ENCODE results near the gene KRT26. TPM values are rescaled to one million over a fixed set of nuclear protein-coding genes. Genes with fewer than 3 reads are reported as not detected.

The KRT26 gene
- total RNA-seq, 4 donors from 2014 or later, result not detected

GRCh38 chr17:40803617-40804082 is 31.6 kb upstream of the KRT26 start:
- H3K4me1 ChIP-seq, result peaks cover 0 to 6% (median 0%) of the 10 kb centered on the region in 3 donors
- no peaks in the 10 kb centered on the region for H3K9me3 ChIP-seq
- TF ChIP-seq POLR2AphosphoS5 (IDR thresholded peaks at IDR 0.05) (no peak), CTCF (IDR thresholded peaks at IDR 0.05) (peak; percentile 42 to 87 (median 70))
- 10 to 14% methylated on average over 13 of the region's 13 CpGs for WGBS, 2 donors (ENCODE audit: low coverage in 1 of 2)
- H3K4me3 ChIP-seq, result no peak overlapping the region
- H3K36me3 ChIP-seq, result no peaks in the 10 kb centered on the region
- peaks cover 71% of the 10 kb centered on the region for H3K27me3 ChIP-seq
- no peak for ATAC-seq
- H3K27ac ChIP-seq, result no peak overlapping the region

- Histone ChIP-seq H3K27me3 (peaks cover 71% of the 10 kb centered on the region), H3K36me3 (no peaks in the 10 kb centered on the region), H3K9me3 (no peaks in the 10 kb centered on the region), H3K27ac (no peak overlapping the region), H3K4me3 (no peak overlapping the region), H3K4me1 (peaks cover 0 to 6% (median 0%) of the 10 kb centered on the region in 3 donors)
- no peak for ATAC-seq
- 75 to 83% methylated on average over 2 of the region's 2 CpGs for WGBS, 2 donors (ENCODE audit: low coverage in 1 of 2)
- TF ChIP-seq POLR2A (IDR thresholded peaks at IDR 0.05) (no peak), CTCF (IDR thresholded peaks at IDR 0.05) (no peak), EP300 (IDR thresholded peaks at IDR 0.05) (no peak), POLR2AphosphoS5 (IDR thresholded peaks at IDR 0.05) (no peak)
Observed at GRCh38 chr17:40801157-40801556, 29.2 kb upstream of the KRT26 start.

- no peak overlapping the region for H3K27ac ChIP-seq
- WGBS, 2 donors (ENCODE audit: low coverage in 1 of 2), result 80 to 86% methylated on average over 1 of the region's 1 CpG
- TF ChIP-seq POLR2AphosphoS5 (IDR thresholded peaks at IDR 0.05) (no peak), CTCF (IDR thresholded peaks at IDR 0.05) (no peak), EP300 (IDR thresholded peaks at IDR 0.05) (no peak), POLR2A (IDR thresholded peaks at IDR 0.05) (no peak)
- no peak overlapping the region for H3K4me3 ChIP-seq
- ATAC-seq, result no peak
- no peaks in the 10 kb centered on the region for H3K9me3 ChIP-seq
- peaks cover 71% of the 10 kb centered on the region for H3K27me3 ChIP-seq
- H3K4me1 ChIP-seq, result peaks cover 0 to 6% (median 0%) of the 10 kb centered on the region in 3 donors
- H3K36me3 ChIP-seq, result no peaks in the 10 kb centered on the region
Observed at GRCh38 chr17:40800381-40800780, 28.4 kb upstream of the KRT26 start.

DNA sequence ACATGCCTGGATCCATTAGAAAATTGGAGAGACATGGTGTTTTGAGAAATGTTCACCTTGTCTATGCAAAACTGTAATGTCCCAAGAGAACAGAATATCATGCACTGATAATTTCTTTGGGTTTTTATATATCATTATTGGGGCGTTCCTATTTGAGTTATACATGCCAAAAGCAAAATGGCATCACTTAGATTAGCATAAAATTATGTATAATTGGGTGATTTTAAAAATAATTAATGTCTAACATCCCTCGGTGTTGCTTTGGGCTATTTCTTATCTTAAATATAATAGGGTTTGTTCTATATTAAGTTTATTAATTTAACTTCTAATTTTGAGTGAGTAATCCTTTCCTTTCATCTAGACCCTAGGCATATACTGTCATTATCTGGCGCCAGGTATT is 27.9 kb upstream of the KRT26 start, which contains the start of gene KRT28:
Gene KRT28 (minus strand): TSS at position 101 of the 400 bp plus-strand sequence. CDS start 66 bp downstream, at position 35.
- H3K4me3 ChIP-seq, result no peak within 1 kb of the TSS
- H3K27me3 ChIP-seq, result peaks cover 73% of the 10 kb centered on the region
- no peak within 1 kb of the TSS for H3K27ac ChIP-seq
- ATAC-seq, result no peak
- peaks cover 0 to 6% (median 0%) of the 10 kb centered on the region in 3 donors for H3K4me1 ChIP-seq
- H3K9me3 ChIP-seq, result no peaks in the 10 kb centered on the region
- WGBS, 2 donors (ENCODE audit: low coverage in 1 of 2), result 61 to 86% methylated on average over 3 of the region's 3 CpGs
- TF ChIP-seq POLR2A (IDR thresholded peaks at IDR 0.05) (no peak), EP300 (IDR thresholded peaks at IDR 0.05) (no peak), POLR2AphosphoS5 (IDR thresholded peaks at IDR 0.05) (no peak), CTCF (IDR thresholded peaks at IDR 0.05) (no peak)
- no peaks in the 10 kb centered on the region for H3K36me3 ChIP-seq

DNA sequence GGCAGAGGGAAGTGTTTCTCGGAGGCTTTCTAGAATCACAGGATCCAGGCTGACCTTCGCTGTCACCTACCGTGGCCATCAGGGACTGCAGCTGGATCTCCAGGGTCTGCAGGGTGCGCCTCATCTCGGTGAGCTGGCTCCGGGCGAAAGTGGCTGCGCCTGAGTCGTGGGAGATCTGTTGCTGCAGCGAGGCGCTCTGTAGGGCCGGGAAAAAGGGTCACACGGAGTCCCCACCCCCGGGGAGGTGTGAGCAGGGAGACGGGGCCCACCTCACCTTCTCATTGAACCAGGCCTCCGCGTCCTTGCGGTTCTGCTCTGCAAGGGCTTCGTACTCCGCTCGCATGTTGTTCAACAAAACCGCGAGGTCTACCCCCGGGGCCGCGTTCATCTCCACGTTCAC is 24.8 kb upstream of the KRT26 start:
- Histone ChIP-seq H3K9me3 (no peaks in the 10 kb centered on the region), H3K27ac (no peak overlapping the region), H3K36me3 (no peaks in the 10 kb centered on the region), H3K4me3 (no peak overlapping the region), H3K4me1 (no peaks in the 10 kb centered on the region), H3K27me3 (peaks cover 93% of the 10 kb centered on the region)
- 73% methylated on average over 3 to 12 of the region's 27 CpGs for WGBS, 2 donors (ENCODE audit: low coverage in 1 of 2)
- no peak for ATAC-seq
- TF ChIP-seq CTCF (IDR thresholded peaks at IDR 0.05) (no peak), POLR2AphosphoS5 (IDR thresholded peaks at IDR 0.05) (no peak), EP300 (IDR thresholded peaks at IDR 0.05) (no peak), POLR2A (IDR thresholded peaks at IDR 0.05) (no peak)
